NCI-H128 (cell line): ENCODE measurements around the gene APPL1.
A peak's percentile ranks its signal among the peaks of the same experiment; 100 is the strongest.

Source experiments
- DNase-seq: peaks from one replicate; lab custom pipeline; 2025; ENCODE audit not compliant: unreplicated experiment; lab: John Stamatoyannopoulos, UW

Gene APPL1

GRCh38 chr3:57227204-57227929, at the start of gene APPL1:
Gene APPL1 (plus strand): TSS chr3:57227729. CDS start chr3:57227884, 155 bp downstream.
- DNase-seq, result peak; percentile 78

GRCh38 chr3:57179580-57180410, 47.7 kb upstream of the APPL1 start:
- DNase-seq, result no peak

DNA sequence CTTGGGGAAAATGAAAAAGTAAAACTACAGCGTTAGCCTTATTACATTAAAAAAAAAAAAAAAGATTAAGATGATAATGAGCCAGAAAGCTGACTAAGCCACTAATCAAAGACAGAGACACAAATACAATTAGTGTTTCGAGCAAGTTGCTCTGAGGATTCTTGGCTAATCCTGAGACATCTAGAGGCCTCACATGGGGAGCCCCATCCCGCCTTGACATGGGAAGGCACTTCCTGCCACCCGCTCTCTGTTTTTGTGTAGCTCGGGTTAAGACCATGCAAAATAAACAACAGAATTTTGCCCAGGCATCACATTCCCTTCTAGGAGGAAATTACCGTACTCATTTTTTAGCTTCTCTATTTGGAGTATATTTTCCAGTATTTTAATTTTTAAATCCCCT, 43.0 kb upstream of the APPL1 start:
- DNase-seq, result no peak

GRCh38 chr3:57192028-57192427, 35.5 kb upstream of the APPL1 start:
- no peak for DNase-seq

- DNase-seq, result no peak
Observed at GRCh38 chr3:57194641-57195040, 32.9 kb upstream of the APPL1 start.

DNA sequence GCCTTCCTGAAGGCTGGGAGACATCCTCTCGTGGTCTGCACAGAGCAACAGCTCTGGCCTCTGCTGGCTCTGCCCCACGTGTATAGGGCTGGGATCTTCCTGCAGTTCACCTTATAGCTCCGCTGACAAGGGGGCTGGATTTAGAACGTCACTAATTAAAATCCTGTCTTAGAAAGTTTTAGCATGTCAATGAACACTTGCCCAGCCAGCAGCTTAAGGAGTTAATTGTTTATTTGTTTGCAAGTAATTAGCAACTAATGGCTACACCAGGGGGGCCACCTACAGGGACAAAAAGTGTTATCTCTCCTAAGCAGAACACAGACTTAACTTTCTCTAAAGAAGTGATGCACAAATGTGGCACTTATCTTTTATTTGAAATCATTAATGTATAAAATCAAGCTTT, 27.6 kb upstream of the APPL1 start, which contains the start of gene HESX1:
HESX1 (minus strand) TSS at position 84 of the 403 bp plus-strand sequence; CDS start at position 24, 60 bp downstream.
- no peak for DNase-seq

GRCh38 chr3:57206423-57206822, 21.1 kb upstream of the APPL1 start:
- DNase-seq, result no peak

GRCh38 chr3:57221883-57222282, 5.6 kb upstream of the APPL1 start:
- DNase-seq, result no peak

- no peak for DNase-seq
Observed at GRCh38 chr3:57224856-57225255, 2.7 kb upstream of the APPL1 start.

DNA sequence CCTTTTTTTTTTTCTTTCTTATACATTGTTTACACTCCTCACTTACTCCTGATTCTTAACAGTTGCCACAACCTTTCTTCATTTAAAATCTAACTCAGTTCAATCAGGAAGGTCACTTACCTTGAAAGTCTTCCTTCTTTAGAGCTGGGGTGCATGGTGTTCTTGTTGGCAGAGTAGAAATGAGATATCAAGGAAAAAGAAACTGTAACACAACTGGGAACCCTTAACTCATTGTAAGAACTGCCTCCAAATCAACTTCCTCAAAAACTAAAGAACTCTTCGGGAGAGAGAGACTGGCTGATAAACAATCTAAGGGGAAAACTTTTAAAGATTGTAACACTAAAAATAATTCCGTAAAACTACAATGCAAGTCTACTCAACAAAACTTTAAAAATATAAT, 1.4 kb upstream of the APPL1 start:
- DNase-seq, result no peak

DNA sequence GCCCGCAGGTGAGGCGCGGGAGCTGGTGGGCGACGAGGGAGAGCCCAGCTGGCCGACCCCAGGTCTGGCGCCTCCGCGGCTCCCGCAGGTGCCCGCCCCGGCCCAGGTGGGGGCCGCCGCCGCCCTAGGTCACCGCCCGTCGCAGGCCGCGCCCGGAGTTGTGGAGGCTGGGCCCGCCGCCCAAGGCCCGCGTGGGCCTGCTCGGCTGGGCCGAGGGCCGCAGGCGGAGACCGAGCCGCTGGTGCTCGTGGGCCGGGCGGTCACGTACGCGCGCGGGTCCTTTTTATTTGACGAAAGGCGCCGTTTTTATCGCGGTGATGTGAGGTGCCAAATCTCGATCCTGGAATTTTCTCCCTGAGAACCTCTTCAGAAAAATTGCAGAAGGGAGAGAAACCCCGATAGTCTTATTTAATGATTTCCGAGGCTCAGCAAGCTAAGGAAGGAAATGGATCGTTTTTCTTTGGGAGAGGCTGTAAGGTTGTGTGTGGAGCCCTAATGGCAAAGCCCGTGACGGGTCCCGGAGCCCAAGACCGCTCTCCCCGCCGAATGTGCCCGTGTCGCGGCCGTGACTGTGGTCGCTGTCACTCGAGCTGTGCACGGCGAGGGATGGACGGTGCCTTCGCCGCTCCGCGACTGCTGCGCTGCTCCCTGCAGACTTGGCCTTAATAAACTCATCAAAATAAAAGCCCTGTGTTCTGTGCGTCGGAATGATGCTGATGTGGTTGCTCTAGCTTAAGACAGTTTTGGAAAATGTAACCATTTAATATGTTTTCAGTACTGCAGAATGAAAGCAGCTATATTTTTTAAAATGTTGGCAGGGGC, 612 bp downstream of the APPL1 start:
- DNase-seq, result no peak

DNA sequence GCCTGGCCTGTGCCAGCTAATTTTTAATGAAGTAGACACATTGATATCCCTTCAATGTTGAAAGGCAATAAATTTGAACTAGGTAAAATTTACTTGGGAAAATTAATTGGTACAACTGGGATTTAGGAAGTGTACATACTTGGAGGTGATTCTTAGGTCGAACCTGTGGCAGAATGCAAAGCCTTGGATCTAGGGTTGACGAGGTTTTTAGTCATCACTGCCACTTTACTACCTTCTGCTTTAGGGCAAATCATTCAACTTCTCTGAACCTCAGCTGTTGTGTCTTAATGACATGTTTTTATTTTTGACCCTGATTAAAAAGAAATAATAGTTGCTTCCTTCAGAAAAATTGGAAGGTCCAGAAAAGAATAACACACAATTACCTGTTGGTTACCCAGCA, 2.5 kb downstream of the APPL1 start:
- DNase-seq, result no peak

GRCh38 chr3:57233799-57234198, 6.3 kb downstream of the APPL1 start:
- no peak for DNase-seq

DNA sequence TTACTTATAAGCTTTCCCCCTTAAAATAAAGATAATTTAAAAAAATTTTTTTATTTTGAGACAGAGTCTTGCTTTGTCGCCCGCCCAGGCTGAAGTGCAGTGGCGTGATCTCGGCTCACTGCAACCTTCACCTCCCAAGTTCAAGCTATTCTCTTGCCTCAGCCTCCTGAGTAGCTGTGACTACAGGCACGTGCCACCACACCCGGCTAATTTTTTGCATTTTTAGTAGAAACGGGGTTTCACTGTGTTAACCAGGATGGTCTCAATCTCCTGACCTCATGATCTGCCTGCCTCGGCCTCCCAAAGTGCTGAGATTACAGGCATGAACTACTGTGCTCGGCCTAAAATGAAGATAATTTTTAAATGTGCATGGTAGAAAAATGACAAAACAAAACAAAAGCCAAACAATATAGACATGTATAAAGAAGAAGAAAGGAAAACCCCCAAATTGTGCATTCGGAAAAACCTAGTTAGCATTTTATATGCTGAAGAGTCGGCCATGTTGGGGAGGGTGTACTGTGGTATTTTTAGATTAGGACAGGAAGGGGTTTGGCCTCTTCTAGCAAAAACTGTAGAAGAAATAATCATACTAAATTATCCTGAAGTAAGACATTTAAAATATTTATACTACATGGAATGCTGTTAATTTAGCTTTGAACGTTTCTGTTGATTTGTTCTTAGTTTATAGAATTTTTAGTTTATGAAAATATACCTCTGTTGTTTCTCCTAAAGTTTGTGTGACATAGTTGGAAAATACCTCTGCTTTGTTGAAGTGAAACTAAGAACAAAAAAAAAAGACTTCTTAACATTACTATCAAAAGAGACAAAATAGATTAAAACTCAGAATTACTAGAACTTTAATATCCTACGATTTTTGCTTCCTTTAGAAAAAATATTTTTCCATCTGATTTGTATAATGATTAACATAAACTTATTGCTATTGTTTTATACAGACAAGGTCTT, 7.4 kb downstream of the APPL1 start:
- no peak for DNase-seq

DNA sequence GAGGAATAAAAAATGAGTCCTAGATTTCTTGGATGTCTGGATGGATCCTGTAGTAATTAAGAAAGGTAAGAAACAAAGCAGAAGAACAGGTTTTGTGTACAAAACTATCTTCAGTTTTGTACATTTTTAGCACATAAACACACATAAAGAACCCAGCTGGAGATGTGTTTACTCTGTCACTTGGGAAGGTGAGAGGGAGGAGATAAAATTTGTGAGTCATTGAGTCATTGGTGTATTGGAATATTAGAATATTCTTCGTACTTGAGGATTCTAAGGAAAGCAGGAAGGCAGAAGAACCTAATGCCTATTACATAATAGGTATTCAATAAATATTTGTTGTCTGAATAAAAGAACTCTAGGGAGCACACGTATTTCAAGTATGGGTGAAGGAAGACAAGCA, 17.4 kb downstream of the APPL1 start:
- no peak for DNase-seq

GRCh38 chr3:57252404-57252803, 24.9 kb downstream of the APPL1 start:
- no peak for DNase-seq

- DNase-seq, result no peak
Observed at GRCh38 chr3:57256844-57257243, 29.3 kb downstream of the APPL1 start.

DNA sequence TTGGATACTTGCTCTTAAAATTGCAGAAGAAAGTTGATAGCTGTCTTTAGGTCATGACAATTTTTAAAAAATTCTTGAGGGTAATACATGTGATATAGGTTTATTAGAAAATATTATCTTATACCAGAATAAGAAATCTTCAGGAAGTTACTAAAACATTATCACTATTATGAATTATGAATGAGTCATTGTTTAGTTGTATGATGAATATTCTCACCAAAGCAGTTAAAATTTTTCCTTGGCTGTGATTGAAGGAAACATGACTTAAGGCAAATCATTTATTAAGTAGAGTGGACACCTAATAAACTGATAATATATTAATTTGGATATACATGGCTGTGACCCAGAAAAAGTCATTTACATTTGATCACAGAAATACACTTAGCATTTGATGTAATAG, 30.1 kb downstream of the APPL1 start:
- no peak for DNase-seq

DNA sequence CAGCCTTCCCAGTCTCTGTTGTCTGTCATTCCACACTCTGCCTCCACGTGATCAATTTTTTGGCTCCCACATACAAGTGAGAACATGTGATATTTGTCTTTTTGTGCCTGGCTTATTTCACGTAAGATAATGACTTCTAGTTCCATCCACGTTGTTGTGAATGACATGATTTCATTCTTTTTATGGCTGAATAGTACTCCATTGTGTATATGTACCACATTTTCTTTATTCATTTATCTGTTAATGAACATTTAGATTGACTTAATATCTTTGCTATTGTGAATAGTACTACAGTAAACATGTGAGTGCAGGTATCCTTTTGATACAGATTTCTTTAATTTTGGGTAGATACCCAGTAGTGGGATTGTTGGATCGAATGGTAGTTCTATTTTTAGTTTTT, 33.6 kb downstream of the APPL1 start:
- DNase-seq, result no peak

DNA sequence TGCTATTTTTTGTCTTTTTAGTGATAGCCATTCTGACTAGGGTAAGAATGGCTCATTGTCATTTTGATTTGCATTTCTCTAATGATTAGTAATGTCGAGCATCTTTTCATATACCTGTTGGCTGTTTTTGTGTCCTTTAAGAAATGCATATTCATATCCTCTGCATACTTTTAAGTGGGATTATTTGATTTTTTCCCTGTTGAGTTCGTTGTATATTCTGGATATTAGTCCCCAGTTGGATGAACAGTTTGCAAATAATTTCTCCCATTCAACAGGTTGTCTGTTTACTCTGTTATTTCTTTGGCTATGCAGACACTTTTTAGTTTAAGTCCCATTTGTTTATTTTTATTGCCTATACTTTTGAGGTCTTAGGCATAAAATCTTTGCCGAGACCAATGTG, 34.4 kb downstream of the APPL1 start:
- no peak for DNase-seq
